Kidney (tissue), 14 donors: ENCODE measurements around the gene DLG2. TPM values are rescaled to one million over a fixed set of nuclear protein-coding genes. Genes with fewer than 3 reads are reported as not detected.

Experiments
- DNase-seq, 5 donors: peaks; one replicate each; pipeline ENCODE4 v3.0.0-alpha.2; 2013 to 2020
- FAIRE-seq: peaks from 2 replicates; lab custom pipeline; 2012; peaks lifted over from hg19 to GRCh38; lab: Jason Lieb, UNC
- H3K27ac ChIP-seq, 2 donors: one replicate each; pipeline ENCODE4 v1.7.0; 2013; ENCODE audit warnings: low read depth in 2 of 2, low read length in 2 of 2, inconsistent platforms in 1 of 2
- H3K27me3 ChIP-seq: one replicate; pipeline ENCODE4 v1.7.1; 2013; ENCODE audit warnings: low read length, inconsistent platforms; ENCODE audit not compliant: control insufficient read depth, insufficient read depth
- H3K36me3 ChIP-seq, 3 donors: one replicate each; pipeline versions ENCODE4 v1.7.0 to v1.7.1; 2013; ENCODE audit warnings: low read length in 3 of 3, control low read depth in 1 of 3, inconsistent platforms in 1 of 3; ENCODE audit not compliant: insufficient read depth in 3 of 3, control insufficient read depth in 2 of 3
- H3K4me1 ChIP-seq, 3 donors: one replicate each; pipeline versions ENCODE4 v1.7.0 to v1.7.1; 2013; ENCODE audit warnings: low read length in 3 of 3, inconsistent platforms in 1 of 3, low read depth in 1 of 3; ENCODE audit not compliant: control insufficient read depth in 2 of 3, insufficient read depth in 2 of 3
- H3K4me3 ChIP-seq, 3 donors: one replicate each; pipeline versions ENCODE4 v1.7.0 to v1.8.1; 2013; ENCODE audit warnings: low read length in 3 of 3, control low read depth in 1 of 3, inconsistent platforms in 1 of 3
- H3K9ac ChIP-seq, 3 donors: one replicate each; pipeline versions ENCODE4 v1.7.0 to v1.7.1; 2013; ENCODE audit warnings: low read length in 3 of 3, control low read depth in 1 of 3, inconsistent platforms in 1 of 3
- H3K9me3 ChIP-seq, 3 donors: one replicate each; pipeline versions ENCODE4 v1.7.0 to v1.7.1; 2013; ENCODE audit warnings: low read length in 3 of 3, control low read depth in 1 of 3, inconsistent platforms in 1 of 3; ENCODE audit not compliant: control insufficient read depth in 2 of 3, insufficient read depth in 1 of 3
- intact Hi-C: fragments of 100-400 bp; cut with DNase I; formaldehyde crosslinking; loops from one replicate; pipeline ENCODE4 v1.11.1; 2022
- polyA plus RNA-seq: library from polyadenylated mRNA; stranded (reverse); fragments of 350-450 nt; fragmentation: Illumina TruSeq; extraction: RNeasy Lipid Tissue Mini Kit (QIAGEN cat#74804); gene quantifications from one replicate; pipeline ENCODE4 v1.2.3, GENCODE V29; 2014; ENCODE audit warnings: low read depth, low replicate concordance; ENCODE audit not compliant: insufficient read depth
- total RNA-seq: library from RNA; stranded (reverse); fragmentation: NEBNext Ultra II Directional; extraction: Animal tissue kit (Norgen Biotek cat#: 25700); gene quantifications from one replicate; pipeline ENCODE4 v1.2.1, GENCODE V29; 2021
- TF ChIP-seq, protein P1 (sequence below): IDR thresholded peaks from 3 replicates; pipeline ENCODE4 v1.5.1; 2012; ENCODE audit warnings: mild to moderate bottlenecking, moderate library complexity, borderline replicate concordance; ENCODE audit not compliant: insufficient read depth; ENCODE audit errors: extremely low read depth
- donor health status: control.
- donor health status: control.
- donor health status: control.
- donor health status: control.
- donor health status: control.
- donor health status: DM: yes; HTN: yes; CAD: no.
- donor health status: Normal renal cell carcinoma (clear cell type).

Gene DLG2
- total and polyA plus RNA-seq, 2 donors from 2014 or later = 2.9 to 7.2 TPM

- no peak overlapping the region for H3K27ac ChIP-seq
- DNase-seq = no peak
- no peaks in the 10 kb centered on the region for H3K4me1 ChIP-seq
- TF ChIP-seq, protein P1, sequence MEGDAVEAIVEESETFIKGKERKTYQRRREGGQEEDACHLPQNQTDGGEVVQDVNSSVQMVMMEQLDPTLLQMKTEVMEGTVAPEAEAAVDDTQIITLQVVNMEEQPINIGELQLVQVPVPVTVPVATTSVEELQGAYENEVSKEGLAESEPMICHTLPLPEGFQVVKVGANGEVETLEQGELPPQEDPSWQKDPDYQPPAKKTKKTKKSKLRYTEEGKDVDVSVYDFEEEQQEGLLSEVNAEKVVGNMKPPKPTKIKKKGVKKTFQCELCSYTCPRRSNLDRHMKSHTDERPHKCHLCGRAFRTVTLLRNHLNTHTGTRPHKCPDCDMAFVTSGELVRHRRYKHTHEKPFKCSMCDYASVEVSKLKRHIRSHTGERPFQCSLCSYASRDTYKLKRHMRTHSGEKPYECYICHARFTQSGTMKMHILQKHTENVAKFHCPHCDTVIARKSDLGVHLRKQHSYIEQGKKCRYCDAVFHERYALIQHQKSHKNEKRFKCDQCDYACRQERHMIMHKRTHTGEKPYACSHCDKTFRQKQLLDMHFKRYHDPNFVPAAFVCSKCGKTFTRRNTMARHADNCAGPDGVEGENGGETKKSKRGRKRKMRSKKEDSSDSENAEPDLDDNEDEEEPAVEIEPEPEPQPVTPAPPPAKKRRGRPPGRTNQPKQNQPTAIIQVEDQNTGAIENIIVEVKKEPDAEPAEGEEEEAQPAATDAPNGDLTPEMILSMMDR = no peak
- H3K27me3 ChIP-seq = no peaks in the 10 kb centered on the region
- H3K4me3 ChIP-seq = no peak overlapping the region
- no peak for FAIRE-seq
- H3K9ac ChIP-seq = no peak overlapping the region
- no peaks in the 10 kb centered on the region for H3K9me3 ChIP-seq
- intact Hi-C loops = no loop called here
- H3K36me3 ChIP-seq = no peaks in the 10 kb centered on the region
These were observed 1764.5 kb downstream of the DLG2 start for GRCh38 chr11:83862691-83863090.

DNA sequence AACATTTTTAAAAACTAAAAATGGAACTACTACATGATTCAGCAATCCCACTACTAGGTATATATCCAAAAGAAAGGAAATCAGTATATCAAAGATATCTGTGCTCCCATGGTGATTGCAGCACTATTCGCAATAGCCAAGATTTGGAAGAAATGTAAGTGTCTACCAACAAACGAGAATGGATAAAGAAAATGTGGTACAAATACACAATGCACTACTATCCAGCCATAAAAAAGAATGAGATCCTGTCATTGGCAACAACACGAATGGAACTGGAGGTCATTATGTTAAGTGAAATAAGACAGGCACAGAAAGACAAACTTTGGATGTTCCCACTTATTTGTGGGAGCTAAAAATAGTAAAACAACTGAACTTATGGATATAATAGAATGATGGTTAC, 1765.1 kb downstream of the DLG2 start:
- Histone ChIP-seq H3K27ac (no peak overlapping the region), H3K9me3 (no peaks in the 10 kb centered on the region), H3K27me3 (no peaks in the 10 kb centered on the region), H3K36me3 (no peaks in the 10 kb centered on the region), H3K4me1 (no peaks in the 10 kb centered on the region), H3K4me3 (no peak overlapping the region), H3K9ac (no peak overlapping the region)
- TF ChIP-seq, protein P1 = no peak
- intact Hi-C loops = no loop called here
- no peak for DNase-seq
- no peak for FAIRE-seq

DNA sequence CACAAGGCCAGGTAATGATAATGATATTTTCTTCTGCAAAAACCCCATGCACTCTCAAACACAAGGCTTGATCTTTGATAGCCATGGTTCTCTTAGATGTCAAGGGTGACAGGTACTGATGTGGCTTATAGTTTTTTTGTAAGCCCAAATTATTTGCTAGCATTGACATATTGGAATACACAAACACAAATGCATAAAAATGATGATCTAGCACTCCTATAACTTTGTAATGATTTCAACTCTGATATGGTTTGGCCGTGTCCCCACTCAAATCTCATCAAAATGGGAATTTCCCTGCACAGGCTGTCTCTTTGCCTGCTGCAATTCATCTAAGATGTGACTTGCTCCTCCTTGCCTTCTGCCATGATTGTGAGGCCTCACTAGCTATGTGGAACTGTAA, 1768.5 kb downstream of the DLG2 start:
- Histone ChIP-seq H3K4me1 (no peaks in the 10 kb centered on the region), H3K36me3 (no peaks in the 10 kb centered on the region), H3K4me3 (no peak overlapping the region), H3K27me3 (no peaks in the 10 kb centered on the region), H3K9me3 (no peaks in the 10 kb centered on the region), H3K27ac (no peak overlapping the region), H3K9ac (no peak overlapping the region)
- no peak for DNase-seq
- no peak for FAIRE-seq
- intact Hi-C loops = no loop called here
- TF ChIP-seq, protein P1 = no peak

DNA sequence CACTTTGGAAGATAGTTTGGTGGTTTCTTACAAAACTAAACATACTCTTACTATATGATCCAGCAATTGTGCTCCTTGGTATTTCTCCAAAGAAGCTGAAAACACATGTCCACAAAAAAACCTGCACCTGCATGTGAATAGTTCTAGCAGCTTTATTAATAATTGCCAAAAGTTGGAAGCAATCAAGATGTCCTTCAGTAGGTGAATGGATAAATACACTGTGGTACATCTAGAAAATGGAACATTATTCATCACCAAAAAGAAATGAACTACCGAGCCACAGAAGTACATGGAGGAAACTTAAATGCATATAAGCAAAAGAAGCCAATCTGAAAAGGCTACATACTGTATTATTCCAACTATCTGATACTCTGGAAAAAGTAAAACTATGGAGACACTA, 1771.9 kb downstream of the DLG2 start:
- Histone ChIP-seq H3K27me3 (no peaks in the 10 kb centered on the region), H3K4me3 (no peak overlapping the region), H3K36me3 (no peaks in the 10 kb centered on the region), H3K4me1 (peaks cover 0 to 4% (median 0%) of the 10 kb centered on the region in 3 donors), H3K9ac (no peak overlapping the region), H3K9me3 (no peaks in the 10 kb centered on the region), H3K27ac (no peak overlapping the region)
- intact Hi-C loops = no loop called here
- FAIRE-seq (no peak), DNase-seq (no peak)
- TF ChIP-seq, protein P1 = no peak
